ENCODE results near the gene B4GALNT2.

DNA sequence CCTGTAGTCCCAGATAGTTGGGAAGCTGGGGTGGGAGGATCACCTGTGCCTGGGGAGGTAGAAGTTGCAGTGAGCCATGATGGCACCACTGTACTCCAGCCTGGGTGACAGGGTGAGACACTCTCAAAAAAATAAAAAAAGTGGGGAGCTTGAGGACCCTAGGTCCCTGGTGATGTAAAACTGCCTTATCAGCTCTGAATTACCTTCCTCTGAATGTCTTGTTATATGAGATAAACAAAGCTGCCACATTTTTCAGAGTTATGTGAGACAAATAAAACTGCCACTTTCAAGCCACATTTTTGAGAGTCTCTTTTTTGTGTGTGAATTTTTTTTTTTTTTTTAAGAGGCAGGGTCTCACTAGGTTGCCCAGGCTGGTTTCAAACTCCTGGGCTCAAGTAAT lies 32.0 kb upstream of the B4GALNT2 start:
- TF ChIP-seq, protein P1, sequence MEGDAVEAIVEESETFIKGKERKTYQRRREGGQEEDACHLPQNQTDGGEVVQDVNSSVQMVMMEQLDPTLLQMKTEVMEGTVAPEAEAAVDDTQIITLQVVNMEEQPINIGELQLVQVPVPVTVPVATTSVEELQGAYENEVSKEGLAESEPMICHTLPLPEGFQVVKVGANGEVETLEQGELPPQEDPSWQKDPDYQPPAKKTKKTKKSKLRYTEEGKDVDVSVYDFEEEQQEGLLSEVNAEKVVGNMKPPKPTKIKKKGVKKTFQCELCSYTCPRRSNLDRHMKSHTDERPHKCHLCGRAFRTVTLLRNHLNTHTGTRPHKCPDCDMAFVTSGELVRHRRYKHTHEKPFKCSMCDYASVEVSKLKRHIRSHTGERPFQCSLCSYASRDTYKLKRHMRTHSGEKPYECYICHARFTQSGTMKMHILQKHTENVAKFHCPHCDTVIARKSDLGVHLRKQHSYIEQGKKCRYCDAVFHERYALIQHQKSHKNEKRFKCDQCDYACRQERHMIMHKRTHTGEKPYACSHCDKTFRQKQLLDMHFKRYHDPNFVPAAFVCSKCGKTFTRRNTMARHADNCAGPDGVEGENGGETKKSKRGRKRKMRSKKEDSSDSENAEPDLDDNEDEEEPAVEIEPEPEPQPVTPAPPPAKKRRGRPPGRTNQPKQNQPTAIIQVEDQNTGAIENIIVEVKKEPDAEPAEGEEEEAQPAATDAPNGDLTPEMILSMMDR (IDR thresholded peaks at IDR 0.05) = no peak
- no peak for TF ChIP-seq POLR2A (IDR thresholded peaks at IDR 0.05)

Data from right lobe of liver (tissue), 4 donors.